Fibroblast of upper back skin (primary cell): Measurements from ENCODE around the gene PSORS1C1.

Experiments
- DNase-seq: peaks from one replicate; pipeline ENCODE4 v3.0.0-alpha.2; 2013

PSORS1C1 gene

GRCh38 chr6:31128093-31128676 is 13.6 kb downstream of the PSORS1C1 start:
- peak; percentile 36 for DNase-seq

- DNase-seq: no peak
These were observed 14.5 kb downstream of the PSORS1C1 start for GRCh38 chr6:31129130-31129529.

GRCh38 chr6:31130751-31131150 is 16.2 kb downstream of the PSORS1C1 start:
- no peak for DNase-seq

- DNase-seq: no peak
These were observed 17.0 kb downstream of the PSORS1C1 start for GRCh38 chr6:31131595-31131994.

GRCh38 chr6:31132806-31133205 is 18.2 kb downstream of the PSORS1C1 start:
- no peak for DNase-seq

GRCh38 chr6:31135710-31136109 is 21.1 kb downstream of the PSORS1C1 start:
- no peak for DNase-seq

- no peak for DNase-seq
These were observed 24.4 kb downstream of the PSORS1C1 start, which contains the start of gene PSORS1C2 for GRCh38 chr6:31138982-31139381. TSS of gene PSORS1C2 (minus strand) at chr6:31139066. CDS start at chr6:31139026, 40 bp downstream.

GRCh38 chr6:31139599-31139998 is 25.0 kb downstream of the PSORS1C1 start:
- DNase-seq: peak; percentile 93

- DNase-seq: no peak
These were observed 26.0 kb downstream of the PSORS1C1 start for GRCh38 chr6:31140643-31141042.

- no peak for DNase-seq
These were observed 27.8 kb downstream of the PSORS1C1 start for GRCh38 chr6:31142361-31142761.

- peak; percentile 85 for DNase-seq
These were observed 28.5 kb downstream of the PSORS1C1 start for GRCh38 chr6:31143148-31143547.

GRCh38 chr6:31144296-31144969 is 29.8 kb downstream of the PSORS1C1 start:
- DNase-seq: no peak

- DNase-seq: no peak
These were observed 30.4 kb downstream of the PSORS1C1 start for GRCh38 chr6:31144970-31145340.

- no peak for DNase-seq
These were observed 30.8 kb downstream of the PSORS1C1 start for GRCh38 chr6:31145386-31145785.

- DNase-seq: no peak
These were observed 35.3 kb downstream of the PSORS1C1 start for GRCh38 chr6:31149827-31150447.

- DNase-seq: no peak
These were observed 38.2 kb downstream of the PSORS1C1 start for GRCh38 chr6:31152781-31153180.

GRCh38 chr6:31154436-31154835 is 39.8 kb downstream of the PSORS1C1 start:
- DNase-seq: no peak

GRCh38 chr6:31156641-31157040 is 42.0 kb downstream of the PSORS1C1 start:
- DNase-seq: no peak

- DNase-seq: no peak
These were observed 43.0 kb downstream of the PSORS1C1 start, which contains the start of gene CCHCR1 for GRCh38 chr6:31157513-31158139. TSS of gene CCHCR1 (minus strand) at chr6:31157802. CDS start at chr6:31157600, 202 bp downstream.

- peak; percentile 100 for DNase-seq
These were observed 43.7 kb downstream of the PSORS1C1 start, which contains the start of gene TCF19 for GRCh38 chr6:31158140-31158862. TSS of gene TCF19 (plus strand) at chr6:31158589. CDS start at chr6:31159470, 881 bp downstream.

GRCh38 chr6:31158863-31159855 is 44.6 kb downstream of the PSORS1C1 start:
- DNase-seq: no peak
